A549 (cell line): ENCODE measurements around the gene SLF2. TPM values are rescaled to one million over a fixed set of nuclear protein-coding genes. Genes with fewer than 3 reads are reported as not detected.

ENCODE experiments used
- ATAC-seq, 2 experiments: fragments of 200-7000 bp in 1 of 2; fragments of >200 bp in 1 of 2; cut with Nextera tagmentation in 1 of 2; cut with Tn5 transposase in 1 of 2; 3 replicates each; pipeline versions ENCODE4 v1.8.0 to v1.9.1; 2018 to 2020; ENCODE audit warnings: mild to moderate bottlenecking in 1 of 2, moderate library complexity in 1 of 2
- CTCF ChIA-PET: fragments of 300-600 bp; sonication (Branson Sonifier 250); formaldehyde crosslinking; extraction: SDS; loops from one replicate; lab custom pipeline; 2021; ENCODE audit warnings: antibody characterized with exemption, inconsistent platforms; lab: Yijun Ruan, JAX
- POLR2A ChIA-PET: fragments of 350-600 bp; formaldehyde crosslinking; extraction: SDS; loops from one replicate; lab custom pipeline; 2021; ENCODE audit warnings: antibody characterized with exemption, inconsistent platforms; lab: Yijun Ruan, JAX
- DNase-seq, 2 experiments: peaks; one replicate each; pipeline versions ENCODE4 v3.0.0 to v3.0.0-alpha.2; 2011 to 2016; ENCODE audit warnings: low read depth in 1 of 2, low spot score in 1 of 2
- FAIRE-seq: peaks from 2 replicates; lab custom pipeline; 2011; peaks lifted over from hg19 to GRCh38; lab: Jason Lieb, UNC
- H3K27ac ChIP-seq, 2 experiments: fragments of >200 bp; sonication (Bioruptor Twin); formaldehyde crosslinking; 3 replicates each; pipeline ENCODE4 v1.5.1; 2016 to 2017
- H3K4me1 ChIP-seq: fragments of >200 bp; sonication (Bioruptor Twin); formaldehyde crosslinking; 3 replicates; pipeline ENCODE4 v1.6.1; 2016
- H3K4me2 ChIP-seq: fragments of >200 bp; sonication (Bioruptor Twin); formaldehyde crosslinking; 3 replicates; pipeline ENCODE4 v1.6.1; 2016
- H3K4me3 ChIP-seq: fragments of >200 bp; sonication (Bioruptor Twin); formaldehyde crosslinking; 3 replicates; pipeline ENCODE4 v1.5.1; 2016
- H3K9me3 ChIP-seq: fragments of >200 bp; sonication (Bioruptor Twin); formaldehyde crosslinking; 3 replicates; pipeline ENCODE4 v1.6.1; 2016
- CBX2 ChIP-seq: fragments of 200-600 bp; sonication (generic); IDR thresholded peaks from 2 replicates; pipeline ENCODE4 v1.6.1; 2016; ENCODE audit warnings: low read depth, mild to moderate bottlenecking, borderline replicate concordance
- CHD4 ChIP-seq: fragments of 200-600 bp; sonication (generic); IDR thresholded peaks from 2 replicates; pipeline ENCODE4 v1.6.1; 2016; ENCODE audit warnings: antibody characterized with exemption, mild to moderate bottlenecking, borderline replicate concordance
- EP300 ChIP-seq, 2 experiments: fragments of >200 bp; sonication (Bioruptor Twin); formaldehyde crosslinking; IDR thresholded peaks; 2 replicates in 1 of 2; 3 replicates in 1 of 2; pipeline ENCODE4 v1.6.1; 2016 to 2017
- ESRRA ChIP-seq: fragments of 150-350 bp; IDR thresholded peaks from 2 replicates; pipeline ENCODE4 v1.6.1; 2014; ENCODE audit warnings: mild to moderate bottlenecking, low read length, borderline replicate concordance
- FOSL2 ChIP-seq, 2 experiments: fragments of 450-650 bp in 1 of 2; fragments of >200 bp in 1 of 2; sonication (Bioruptor Twin) in 1 of 2; formaldehyde crosslinking; IDR thresholded peaks; 2 replicates each; pipeline versions ENCODE4 v1.5.0 to v1.6.1; 2016 to 2020; ENCODE audit warnings: mild to moderate bottlenecking in 1 of 2, moderate library complexity in 1 of 2
- FOXS1 ChIP-seq: fragments of 250-450 bp; sonication (Bioruptor Pico); IDR thresholded peaks from 2 replicates; pipeline ENCODE4 v1.5.0; 2020; ENCODE audit warnings: mild to moderate bottlenecking, moderate library complexity
- GATA3 ChIP-seq: IDR thresholded peaks from 2 replicates; pipeline ENCODE4 v1.6.1; 2012; ENCODE audit warnings: borderline replicate concordance
- HOXA7 ChIP-seq: fragments of 250-450 bp; sonication (Bioruptor Pico); IDR thresholded peaks from 2 replicates; pipeline ENCODE4 v1.5.0; 2020; ENCODE audit warnings: mild to moderate bottlenecking, moderate library complexity
- HOXB13 ChIP-seq: fragments of 250-450 bp; sonication (Bioruptor Pico); IDR thresholded peaks from 2 replicates; pipeline ENCODE4 v1.5.0; 2020; ENCODE audit warnings: low read depth, mild to moderate bottlenecking, moderate library complexity
- JUN ChIP-seq, 2 experiments: fragments of >200 bp; sonication (Bioruptor Twin); formaldehyde crosslinking; IDR thresholded peaks; 2 replicates in 1 of 2; 3 replicates in 1 of 2; pipeline ENCODE4 v1.6.1; 2016 to 2017
- JUNB ChIP-seq: fragments of >200 bp; sonication (Bioruptor Twin); formaldehyde crosslinking; IDR thresholded peaks from 2 replicates; pipeline ENCODE4 v1.6.1; 2016
- KDM5A ChIP-seq: fragments of 200-600 bp; sonication (generic); IDR thresholded peaks from 2 replicates; pipeline ENCODE4 v1.6.1; 2016; ENCODE audit warnings: antibody characterized with exemption, mild to moderate bottlenecking
- NFE2L2 ChIP-seq: fragments of 150-350 bp; conservative IDR thresholded peaks from 2 replicates; pipeline ENCODE4 v1.6.1; 2014; ENCODE audit warnings: low read length
- NPAS2 ChIP-seq: fragments of 250-450 bp; sonication (Bioruptor Pico); IDR thresholded peaks from 2 replicates; pipeline ENCODE4 v1.8.0; 2022; ENCODE audit warnings: mild to moderate bottlenecking, moderate library complexity, borderline replicate concordance
- NR3C1 ChIP-seq: fragments of >200 bp; sonication (Bioruptor Twin); formaldehyde crosslinking; IDR thresholded peaks from 3 replicates; pipeline ENCODE4 v1.6.1; 2017
- POLR2A ChIP-seq: IDR thresholded peaks from 2 replicates; pipeline ENCODE4 v1.6.1; 2012; ENCODE audit warnings: mild to moderate bottlenecking, low read length
- RAD21 ChIP-seq, 2 experiments: fragments of >200 bp in 1 of 2; sonication (Bioruptor Twin) in 1 of 2; formaldehyde crosslinking in 1 of 2; IDR thresholded peaks in 1 of 2; conservative IDR thresholded peaks in 1 of 2; 2 replicates in 1 of 2; 3 replicates in 1 of 2; pipeline ENCODE4 v1.6.1; 2012 to 2018; ENCODE audit warnings: inconsistent platforms in 1 of 2
- RARB ChIP-seq: fragments of 250-450 bp; sonication (Bioruptor Pico); IDR thresholded peaks from 2 replicates; pipeline ENCODE4 v1.8.0; 2021; ENCODE audit warnings: mild to moderate bottlenecking, moderate library complexity
- RCOR1 ChIP-seq: fragments of 150-350 bp; IDR thresholded peaks from 2 replicates; pipeline ENCODE4 v1.6.1; 2014; ENCODE audit warnings: antibody characterized with exemption, low read length, low read depth
- RFX5 ChIP-seq: fragments of 450-650 bp; IDR thresholded peaks from 2 replicates; pipeline ENCODE4 v1.7.1; 2014; ENCODE audit warnings: antibody characterized with exemption, mild to moderate bottlenecking, moderate library complexity
- RNF2 ChIP-seq: fragments of 200-600 bp; sonication (generic); IDR thresholded peaks from 2 replicates; pipeline ENCODE4 v1.6.1; 2016; ENCODE audit warnings: low read depth, mild to moderate bottlenecking, antibody characterized with exemption, moderate library complexity, borderline replicate concordance
- SMC3 ChIP-seq: fragments of >200 bp; sonication (Bioruptor Twin); formaldehyde crosslinking; IDR thresholded peaks from 3 replicates; pipeline ENCODE4 v1.6.1; 2018; ENCODE audit warnings: inconsistent platforms
- SREBF2 ChIP-seq: fragments of 450-650 bp; IDR thresholded peaks from 2 replicates; pipeline ENCODE4 v1.6.1; 2014; ENCODE audit warnings: mild to moderate bottlenecking, moderate library complexity
- TFCP2L1 ChIP-seq: fragments of 250-450 bp; sonication (Bioruptor Pico); IDR thresholded peaks from 2 replicates; pipeline ENCODE4 v1.5.0; 2021; ENCODE audit warnings: mild to moderate bottlenecking
- ZC3H11A ChIP-seq: fragments of 450-650 bp; IDR thresholded peaks from 2 replicates; pipeline ENCODE4 v1.6.1; 2014; ENCODE audit warnings: antibody characterized with exemption, mild to moderate bottlenecking
- ZFP36 ChIP-seq: fragments of 450-650 bp; IDR thresholded peaks from 2 replicates; pipeline ENCODE4 v1.6.1; 2014; ENCODE audit warnings: borderline replicate concordance; ENCODE audit not compliant: partially characterized antibody
- WGBS: methylation state at CpG from one replicate; pipeline ENCODE4 v1.1.6; 2017; ENCODE audit errors: missing lambda C conversion rate; 5-methylcytosine and 5-hydroxymethylcytosine counted together
- polyA plus RNA-seq, 4 experiments: library from polyadenylated mRNA; depleted of rRNA in 3 of 4; stranded (reverse); fragments of >200 nt; fragmentation: RNase III in 1 of 4; extraction: RNeasy Plus Mini Kit Qiagen cat#74134 plus additional on column Dnase treatment in 1 of 4; gene quantifications; 2 replicates in 3 of 4; 3 replicates in 1 of 4; pipeline ENCODE4 v1.2.3, GENCODE V29; 2011 to 2017
- TF ChIP-seq, protein P1 (sequence below): IDR thresholded peaks from 2 replicates; pipeline ENCODE4 v1.6.1; 2012; ENCODE audit warnings: low read depth, borderline replicate concordance
- TF ChIP-seq, protein P2 (sequence below): fragments of 150-350 bp; IDR thresholded peaks from 2 replicates; pipeline ENCODE4 v1.6.1; 2014; ENCODE audit warnings: low read depth, mild to moderate bottlenecking, low read length
- TF ChIP-seq, protein P3 (sequence below): fragments of 250-450 bp; sonication (Bioruptor Pico); IDR thresholded peaks from 2 replicates; pipeline ENCODE4 v1.5.0; 2021; ENCODE audit warnings: mild to moderate bottlenecking, moderate library complexity, borderline replicate concordance
- TF ChIP-seq, protein P4 (sequence below): fragments of >200 bp; sonication (Bioruptor Twin); formaldehyde crosslinking; IDR thresholded peaks from 3 replicates; pipeline ENCODE4 v1.5.1; 2016

The SLF2 gene
- polyA plus RNA-seq, 2 of the 4 experiments (the other 2 are of a cell fraction): 13.0 to 16.6 TPM

DNA sequence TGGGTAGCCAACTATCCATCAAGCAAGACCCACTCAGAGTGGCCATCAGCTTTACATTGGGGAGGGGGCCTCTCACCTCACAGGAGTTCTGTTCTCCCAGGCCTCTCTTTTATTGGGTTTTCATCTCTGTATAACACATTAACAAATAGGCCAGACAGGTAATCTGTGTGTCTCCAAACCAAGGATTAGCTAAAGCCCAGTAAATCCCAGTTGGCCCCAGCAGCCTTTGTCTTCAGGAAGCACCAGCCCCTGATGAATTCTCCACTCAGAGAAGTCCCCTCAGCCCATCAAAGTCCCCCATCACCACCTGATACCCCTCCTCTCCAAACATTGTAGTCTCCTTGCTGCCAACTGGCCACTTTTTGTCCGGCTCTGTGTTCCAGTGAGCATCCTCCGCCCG lies 16.9 kb upstream of the SLF2 start:
- FAIRE-seq: no peak
- 100% methylated on average over 3 of the region's 3 CpGs for WGBS
- ATAC-seq: no peak
- Histone ChIP-seq H3K4me3 (no peak overlapping the region), H3K27ac (peak overlapping the region in 1 of 2 experiments; percentile 71; a peak in 2 of 6 replicates), H3K4me1 (peaks cover 25% of the 10 kb centered on the region), H3K4me2 (no peak overlapping the region), H3K9me3 (no peaks in the 10 kb centered on the region)
- CTCF ChIA-PET: interaction anchor here (0.8 to 3.2 kb wide), 10 partner anchors 12 to 358 kb away, joined by 3 to 19 read pairs (median 3); partner anchors contain the start of gene SLF2
- POLR2A ChIA-PET: interaction anchor here (1.1 kb wide), 1 partner anchor 17 kb away, joined by 4 read pairs; no protein-coding TSS in a partner anchor
- TF ChIP-seq, protein P1, sequence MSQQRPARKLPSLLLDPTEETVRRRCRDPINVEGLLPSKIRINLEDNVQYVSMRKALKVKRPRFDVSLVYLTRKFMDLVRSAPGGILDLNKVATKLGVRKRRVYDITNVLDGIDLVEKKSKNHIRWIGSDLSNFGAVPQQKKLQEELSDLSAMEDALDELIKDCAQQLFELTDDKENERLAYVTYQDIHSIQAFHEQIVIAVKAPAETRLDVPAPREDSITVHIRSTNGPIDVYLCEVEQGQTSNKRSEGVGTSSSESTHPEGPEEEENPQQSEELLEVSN: no peak
- TF ChIP-seq RCOR1: no peak
- TF ChIP-seq RARB: no peak
- no peak for TF ChIP-seq EP300 (IDR thresholded peaks at IDR 0.05)
- TF ChIP-seq, protein P2, sequence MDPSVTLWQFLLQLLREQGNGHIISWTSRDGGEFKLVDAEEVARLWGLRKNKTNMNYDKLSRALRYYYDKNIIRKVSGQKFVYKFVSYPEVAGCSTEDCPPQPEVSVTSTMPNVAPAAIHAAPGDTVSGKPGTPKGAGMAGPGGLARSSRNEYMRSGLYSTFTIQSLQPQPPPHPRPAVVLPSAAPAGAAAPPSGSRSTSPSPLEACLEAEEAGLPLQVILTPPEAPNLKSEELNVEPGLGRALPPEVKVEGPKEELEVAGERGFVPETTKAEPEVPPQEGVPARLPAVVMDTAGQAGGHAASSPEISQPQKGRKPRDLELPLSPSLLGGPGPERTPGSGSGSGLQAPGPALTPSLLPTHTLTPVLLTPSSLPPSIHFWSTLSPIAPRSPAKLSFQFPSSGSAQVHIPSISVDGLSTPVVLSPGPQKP: no peak
- TF ChIP-seq, protein P3, sequence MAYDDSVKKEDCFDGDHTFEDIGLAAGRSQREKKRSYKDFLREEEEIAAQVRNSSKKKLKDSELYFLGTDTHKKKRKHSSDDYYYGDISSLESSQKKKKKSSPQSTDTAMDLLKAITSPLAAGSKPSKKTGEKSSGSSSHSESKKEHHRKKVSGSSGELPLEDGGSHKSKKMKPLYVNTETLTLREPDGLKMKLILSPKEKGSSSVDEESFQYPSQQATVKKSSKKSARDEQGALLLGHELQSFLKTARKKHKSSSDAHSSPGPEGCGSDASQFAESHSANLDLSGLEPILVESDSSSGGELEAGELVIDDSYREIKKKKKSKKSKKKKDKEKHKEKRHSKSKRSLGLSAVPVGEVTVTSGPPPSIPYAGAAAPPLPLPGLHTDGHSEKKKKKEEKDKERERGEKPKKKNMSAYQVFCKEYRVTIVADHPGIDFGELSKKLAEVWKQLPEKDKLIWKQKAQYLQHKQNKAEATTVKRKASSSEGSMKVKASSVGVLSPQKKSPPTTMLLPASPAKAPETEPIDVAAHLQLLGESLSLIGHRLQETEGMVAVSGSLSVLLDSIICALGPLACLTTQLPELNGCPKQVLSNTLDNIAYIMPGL (CRISPR knock-in tag): no peak
- TF ChIP-seq RFX5: no peak
- TF ChIP-seq NPAS2 (CRISPR knock-in tag): no peak
- TF ChIP-seq ZC3H11A: no peak
- TF ChIP-seq NFE2L2: no peak
- TF ChIP-seq TFCP2L1 (CRISPR knock-in tag): no peak
- TF ChIP-seq SMC3: no peak
- TF ChIP-seq CBX2: no peak
- TF ChIP-seq JUN (IDR thresholded peaks at IDR 0.05): no peak
- TF ChIP-seq CHD4: no peak
- TF ChIP-seq ESRRA: no peak
- no peak for TF ChIP-seq FOSL2 (IDR thresholded peaks at IDR 0.05)
- no peak for TF ChIP-seq FOSL2 (CRISPR knock-in tag; IDR thresholded peaks at IDR 0.05)
- TF ChIP-seq HOXB13 (CRISPR knock-in tag): no peak
- TF ChIP-seq GATA3: no peak
- no peak for TF ChIP-seq FOXS1 (CRISPR knock-in tag)
- no peak for DNase-seq

DNA sequence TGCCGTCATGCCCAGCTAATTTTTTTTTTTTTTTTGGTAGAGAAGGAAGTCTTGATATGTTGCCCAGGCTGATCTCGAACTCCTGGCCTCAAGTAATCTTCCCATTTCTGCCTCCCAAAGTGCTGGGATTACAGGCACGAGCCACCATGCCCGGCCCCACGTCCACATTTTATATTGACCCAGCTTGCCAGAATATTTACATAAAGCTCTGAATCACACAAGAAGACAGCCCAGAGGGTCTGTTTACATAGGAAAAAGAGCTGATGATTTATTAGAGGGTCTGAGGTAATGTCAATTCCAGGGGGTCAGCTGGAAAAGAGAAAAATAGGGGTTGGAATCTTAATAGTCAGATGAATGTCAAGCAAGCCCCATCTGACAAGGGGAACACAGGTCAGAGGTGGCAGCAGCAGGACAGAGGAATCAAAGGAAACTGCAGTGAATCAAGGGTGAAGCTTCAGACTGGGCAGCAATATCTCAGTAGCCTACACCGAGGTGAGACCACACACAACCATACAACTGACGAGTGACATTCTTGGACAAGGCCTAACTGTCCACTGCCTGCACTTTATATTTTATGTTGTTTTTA lies 15.8 kb upstream of the SLF2 start:
- ChIA-PET POLR2A (interaction anchor here (1.3 kb wide), 1 partner anchor 16 kb away, joined by 9 read pairs; the partner anchor contains the start of gene SLF2), CTCF (interaction anchor here (0.8 to 2.1 kb wide), 7 partner anchors 11 to 168 kb away, joined by 3 to 6 read pairs (median 3); partner anchors contain the start of gene SLF2)
- peak overlapping the region; percentile 23; the same call in 2 of the 3 replicates for H3K4me2 ChIP-seq
- peak; percentile 80 to 90 for ATAC-seq
- no peaks in the 10 kb centered on the region for H3K9me3 ChIP-seq
- FAIRE-seq: peak; percentile 36
- peak in 1 of 2 experiments; percentile 66 for DNase-seq
- peaks cover 19% of the 10 kb centered on the region for H3K4me1 ChIP-seq
- no peak overlapping the region for H3K4me3 ChIP-seq
- H3K27ac ChIP-seq: peak overlapping the region in 1 of 2 experiments; percentile 71; a peak in 3 of 6 replicates
- 25% methylated on average over 7 of the region's 7 CpGs for WGBS
- TF ChIP-seq RAD21 (conservative IDR thresholded peaks at IDR 0.05 in 1 of 2, IDR thresholded peaks at IDR 0.05 in 1 of 2) (no peak), EP300 (IDR thresholded peaks at IDR 0.05) (no peak), RNF2 (no peak), JUNB (0 out of 2 replicates have a peak, but pooled peaks have one; percentile 26), POLR2A (no peak), FOSL2 (IDR thresholded peaks at IDR 0.05) (no peak), FOSL2 (CRISPR knock-in tag; IDR thresholded peaks at IDR 0.05) (peak; percentile 42; the same call in 1 of the 2 replicates), FOXS1 (CRISPR knock-in tag) (no peak), ZC3H11A (no peak), NR3C1 (no peak), HOXA7 (no peak), ESRRA (no peak), KDM5A (no peak), SREBF2 (no peak), ZFP36 (no peak)
- TF ChIP-seq, protein P4, sequence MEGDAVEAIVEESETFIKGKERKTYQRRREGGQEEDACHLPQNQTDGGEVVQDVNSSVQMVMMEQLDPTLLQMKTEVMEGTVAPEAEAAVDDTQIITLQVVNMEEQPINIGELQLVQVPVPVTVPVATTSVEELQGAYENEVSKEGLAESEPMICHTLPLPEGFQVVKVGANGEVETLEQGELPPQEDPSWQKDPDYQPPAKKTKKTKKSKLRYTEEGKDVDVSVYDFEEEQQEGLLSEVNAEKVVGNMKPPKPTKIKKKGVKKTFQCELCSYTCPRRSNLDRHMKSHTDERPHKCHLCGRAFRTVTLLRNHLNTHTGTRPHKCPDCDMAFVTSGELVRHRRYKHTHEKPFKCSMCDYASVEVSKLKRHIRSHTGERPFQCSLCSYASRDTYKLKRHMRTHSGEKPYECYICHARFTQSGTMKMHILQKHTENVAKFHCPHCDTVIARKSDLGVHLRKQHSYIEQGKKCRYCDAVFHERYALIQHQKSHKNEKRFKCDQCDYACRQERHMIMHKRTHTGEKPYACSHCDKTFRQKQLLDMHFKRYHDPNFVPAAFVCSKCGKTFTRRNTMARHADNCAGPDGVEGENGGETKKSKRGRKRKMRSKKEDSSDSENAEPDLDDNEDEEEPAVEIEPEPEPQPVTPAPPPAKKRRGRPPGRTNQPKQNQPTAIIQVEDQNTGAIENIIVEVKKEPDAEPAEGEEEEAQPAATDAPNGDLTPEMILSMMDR: no peak
- TF ChIP-seq, protein P3 (CRISPR knock-in tag): no peak
